T-helper 9 cell (primary cell): ENCODE data around the gene RBM39.
"Not testable (repeated sequence)": the region's sequence is repeated elsewhere in the genome, so short reads cannot be mapped to it uniquely, and the experiment has no call there.

Experiments used
- DNase-seq: peaks from one replicate; pipeline ENCODE4 v3.0.0-alpha.2; 2020

RBM39 gene

DNA sequence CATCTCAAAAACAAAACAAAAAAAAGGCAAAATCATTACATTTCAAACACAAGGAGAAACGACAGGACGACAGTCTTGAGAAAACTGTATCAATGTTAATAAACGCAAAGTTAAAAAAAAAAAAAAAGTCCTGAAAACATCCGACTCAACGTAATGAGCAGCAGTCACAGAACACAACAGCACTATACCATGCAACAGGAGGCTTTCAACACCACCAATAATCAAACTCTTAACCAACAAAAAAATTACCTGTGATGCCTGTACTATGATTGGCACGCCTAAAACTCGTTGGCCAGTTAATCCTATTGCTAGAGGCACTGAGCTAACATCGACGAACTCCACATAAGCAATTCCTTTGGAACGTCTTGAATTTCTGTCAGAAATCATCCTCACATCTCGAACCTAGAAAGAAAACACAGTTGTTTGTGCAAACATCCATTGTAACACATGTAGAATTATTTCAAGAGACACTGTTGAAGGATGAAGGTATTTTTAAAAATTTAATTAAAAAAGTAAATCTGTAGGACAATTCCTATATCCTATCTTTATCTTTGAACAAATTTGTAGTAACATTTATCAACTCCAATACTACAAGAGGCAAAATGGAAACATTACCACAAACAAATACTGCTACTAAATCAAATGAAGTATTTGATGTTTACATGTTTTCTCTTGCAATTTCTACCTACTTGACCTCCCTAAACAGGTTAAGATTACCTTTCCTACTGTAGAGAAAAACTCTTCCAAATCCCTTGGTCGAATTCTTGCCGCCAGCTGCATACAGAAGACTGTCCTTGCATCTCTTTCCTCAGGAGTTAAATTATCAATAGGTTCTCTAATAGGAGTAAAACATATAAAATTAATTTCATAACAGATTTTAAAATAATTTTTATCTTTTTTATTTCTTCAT lies 17.5 kb downstream of the RBM39 start:
- DNase-seq: no peak

- not testable (repeated sequence) for DNase-seq
These were observed 18.3 kb downstream of the RBM39 start for GRCh38 chr20:35723652-35724320.

DNA sequence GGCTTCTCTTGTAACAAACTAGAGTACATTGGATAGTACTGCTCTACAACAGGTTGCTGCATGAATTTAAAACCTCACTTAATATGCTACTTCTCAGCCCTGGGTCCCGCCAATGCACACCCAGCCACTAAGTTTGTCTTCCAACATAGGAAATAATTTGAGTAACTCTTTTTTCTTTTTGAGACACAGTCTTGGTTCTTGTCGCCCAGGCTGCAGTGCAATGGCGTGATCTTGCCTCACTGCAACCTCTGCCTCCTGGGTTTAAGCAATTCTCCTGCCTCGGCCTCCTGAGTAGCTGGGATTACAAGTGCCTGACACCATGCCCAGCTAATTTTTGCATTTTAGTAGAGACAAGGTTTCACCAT lies 18.8 kb downstream of the RBM39 start:
- not testable (repeated sequence) for DNase-seq

DNA sequence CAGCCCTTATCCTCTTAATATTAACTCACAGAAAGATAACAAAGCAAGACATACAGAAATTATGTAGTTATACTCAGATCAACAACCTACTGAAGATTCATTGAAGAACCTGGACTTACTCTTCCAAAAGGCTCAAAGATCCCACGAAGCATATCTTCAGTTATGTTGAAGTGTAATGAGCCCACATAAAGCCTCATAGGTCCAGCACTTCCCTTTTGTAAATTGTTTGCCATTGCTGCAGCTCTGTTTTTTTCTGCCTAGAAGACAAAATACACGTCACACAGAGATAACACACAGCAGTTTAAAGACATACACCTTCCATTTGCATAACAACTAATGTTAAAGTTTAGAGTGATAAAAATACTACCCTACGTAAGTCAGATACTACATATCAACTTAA lies 20.4 kb downstream of the RBM39 start:
- DNase-seq: no peak

GRCh38 chr20:35721219-35721618 lies 20.8 kb downstream of the RBM39 start:
- no peak for DNase-seq

GRCh38 chr20:35720165-35721123 lies 21.6 kb downstream of the RBM39 start:
- DNase-seq: no peak

DNA sequence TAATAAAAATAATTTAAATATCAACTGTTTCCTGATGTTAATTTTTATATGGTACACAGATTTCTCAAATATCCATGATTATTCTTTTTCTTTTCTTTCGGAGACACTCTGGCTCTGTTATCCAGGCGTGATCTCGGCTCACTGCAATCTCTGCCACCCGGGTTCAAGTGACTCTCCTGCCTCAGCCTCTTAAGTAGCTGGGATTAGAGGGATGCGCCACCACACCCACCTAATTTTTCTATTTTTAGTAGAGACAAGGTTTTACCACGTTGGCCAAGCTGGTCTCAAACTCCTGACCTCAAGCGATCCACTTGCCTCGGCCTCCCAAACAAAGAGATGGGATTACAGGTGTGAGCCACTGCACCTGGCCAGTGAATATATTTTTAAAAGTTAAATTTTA lies 22.3 kb downstream of the RBM39 start:
- DNase-seq: no peak

- no peak for DNase-seq
These were observed 23.0 kb downstream of the RBM39 start for GRCh38 chr20:35718972-35719635.

GRCh38 chr20:35718321-35718720 lies 23.7 kb downstream of the RBM39 start:
- DNase-seq: not testable (repeated sequence)

DNA sequence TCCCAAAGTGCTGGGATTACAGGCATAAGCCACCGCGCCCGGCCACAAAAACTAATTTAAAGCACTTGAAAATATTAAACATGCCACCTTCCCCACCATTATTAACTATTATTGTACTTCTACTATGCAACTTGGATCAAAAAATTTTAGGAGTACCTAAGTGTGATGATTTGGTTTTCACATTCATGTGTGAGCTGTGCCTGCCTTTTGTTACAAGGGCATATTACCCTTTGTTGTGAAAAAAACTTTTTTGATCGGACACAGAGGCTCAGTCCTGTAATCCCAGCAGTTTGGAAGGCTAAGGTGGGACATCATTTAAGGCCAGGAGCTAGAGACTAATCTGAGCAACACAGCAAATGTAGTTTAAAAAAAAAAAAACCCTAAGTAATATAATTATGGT lies 25.7 kb downstream of the RBM39 start:
- no peak for DNase-seq

- DNase-seq: no peak
These were observed 26.4 kb downstream of the RBM39 start for GRCh38 chr20:35715652-35716051.

DNA sequence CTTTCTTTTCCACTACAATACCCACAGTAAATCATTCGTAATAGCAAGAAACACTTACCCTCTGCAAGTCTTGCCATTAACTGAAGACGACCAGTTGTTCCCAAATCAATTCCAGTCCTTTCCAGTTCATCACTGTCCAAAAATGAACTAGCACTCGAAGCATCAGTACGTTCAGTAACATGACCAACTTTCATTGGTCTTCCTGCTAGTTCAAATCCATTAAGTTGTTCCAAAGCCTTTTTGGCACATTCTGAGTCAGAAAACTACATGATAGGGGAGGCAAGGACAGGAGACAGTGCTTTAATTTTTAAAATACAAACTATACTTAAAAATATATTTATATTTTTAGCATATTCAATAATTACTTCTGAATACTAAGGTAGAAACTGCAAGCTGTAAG lies 27.9 kb downstream of the RBM39 start:
- DNase-seq: no peak

DNA sequence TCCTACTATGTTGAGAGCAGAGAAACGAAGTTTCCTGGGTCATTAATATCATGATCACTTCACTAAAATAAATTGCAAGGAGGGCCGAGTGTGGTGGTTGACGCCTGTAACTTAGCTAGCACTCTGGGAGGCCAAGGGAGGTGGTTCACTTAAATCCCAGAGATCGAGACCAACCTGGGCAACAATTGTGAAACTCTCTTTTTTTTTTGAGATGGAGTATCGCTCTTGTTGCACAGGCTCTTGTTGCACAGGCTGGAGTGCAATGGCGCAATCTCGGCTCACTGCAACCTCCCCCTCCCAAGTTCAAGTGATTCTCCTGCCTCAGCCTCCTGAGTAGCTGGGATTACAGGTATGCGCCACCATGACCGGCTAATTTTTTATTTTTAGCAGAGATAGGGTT lies 28.9 kb downstream of the RBM39 start:
- not testable (repeated sequence) for DNase-seq

GRCh38 chr20:35711588-35712209 lies 30.4 kb downstream of the RBM39 start:
- DNase-seq: no peak

DNA sequence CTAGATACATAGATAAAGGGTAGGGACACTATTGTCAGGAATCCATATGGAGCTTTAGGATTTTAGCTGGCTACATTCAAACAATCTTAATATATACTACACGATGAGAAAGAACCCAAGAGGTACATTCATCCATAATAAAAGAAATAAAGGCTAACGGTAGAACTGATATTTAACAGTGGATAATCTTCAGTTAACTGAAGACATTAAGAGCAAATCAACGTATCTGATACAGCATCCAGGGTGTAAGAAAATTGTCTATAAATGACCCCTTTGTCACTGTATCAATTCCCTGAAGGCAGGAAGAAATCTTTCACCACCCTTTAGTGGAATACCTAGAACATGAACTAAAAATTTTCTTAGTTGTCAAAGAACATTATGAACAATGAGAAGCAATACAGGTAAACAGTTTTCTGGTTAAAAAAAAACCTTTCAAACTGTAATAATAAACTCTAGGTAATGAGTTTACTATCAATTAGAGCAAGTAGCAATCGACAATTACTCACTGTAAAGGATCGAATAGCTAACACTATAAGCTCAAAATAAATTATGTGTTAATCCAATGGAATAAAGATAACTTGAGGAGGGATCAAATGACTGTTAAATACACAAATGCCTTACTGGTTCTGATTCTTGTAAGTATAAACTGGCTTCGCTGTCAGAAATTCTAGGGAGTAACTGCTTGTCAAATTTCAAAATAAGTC lies 31.0 kb downstream of the RBM39 start:
- DNase-seq: no peak

- no peak for DNase-seq
These were observed 32.0 kb downstream of the RBM39 start for GRCh38 chr20:35710039-35710438.

DNA sequence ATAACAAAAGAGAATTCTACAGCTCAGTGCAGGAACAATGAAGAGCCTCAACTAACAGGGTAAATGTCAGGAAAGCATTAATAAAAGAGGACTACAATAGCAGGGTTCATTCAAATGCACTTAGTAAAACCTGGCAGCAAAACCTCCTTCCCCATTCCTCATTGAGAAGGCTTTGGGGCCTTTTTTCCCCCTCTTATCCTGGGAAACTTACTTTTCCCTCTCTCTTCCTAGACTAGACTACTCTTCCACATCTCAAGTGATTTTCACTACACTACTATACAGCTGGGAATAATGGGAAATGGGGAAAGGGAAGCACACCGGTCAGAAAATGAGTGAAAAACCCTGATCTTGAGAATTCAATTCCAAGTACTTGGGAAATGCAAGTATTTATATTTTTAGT lies 32.8 kb downstream of the RBM39 start:
- no peak for DNase-seq

DNA sequence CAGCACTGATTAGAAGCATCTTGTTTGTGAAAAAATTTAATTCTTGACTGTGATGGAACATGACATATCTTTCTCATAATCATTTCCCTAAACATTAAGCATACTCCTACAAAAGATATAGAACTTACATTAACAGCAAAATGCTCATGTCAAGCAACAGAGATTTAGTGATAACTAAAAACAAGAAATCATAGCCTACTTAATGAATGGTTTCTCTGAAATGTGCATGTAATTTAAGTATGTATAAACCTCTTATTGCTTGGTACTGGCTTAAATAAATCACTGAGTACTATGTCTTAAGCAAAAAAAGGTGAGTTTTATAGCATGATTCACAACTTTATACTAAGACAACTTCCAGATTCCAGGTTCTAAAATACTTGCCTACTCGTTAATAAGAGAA lies 33.6 kb downstream of the RBM39 start:
- no peak for DNase-seq

DNA sequence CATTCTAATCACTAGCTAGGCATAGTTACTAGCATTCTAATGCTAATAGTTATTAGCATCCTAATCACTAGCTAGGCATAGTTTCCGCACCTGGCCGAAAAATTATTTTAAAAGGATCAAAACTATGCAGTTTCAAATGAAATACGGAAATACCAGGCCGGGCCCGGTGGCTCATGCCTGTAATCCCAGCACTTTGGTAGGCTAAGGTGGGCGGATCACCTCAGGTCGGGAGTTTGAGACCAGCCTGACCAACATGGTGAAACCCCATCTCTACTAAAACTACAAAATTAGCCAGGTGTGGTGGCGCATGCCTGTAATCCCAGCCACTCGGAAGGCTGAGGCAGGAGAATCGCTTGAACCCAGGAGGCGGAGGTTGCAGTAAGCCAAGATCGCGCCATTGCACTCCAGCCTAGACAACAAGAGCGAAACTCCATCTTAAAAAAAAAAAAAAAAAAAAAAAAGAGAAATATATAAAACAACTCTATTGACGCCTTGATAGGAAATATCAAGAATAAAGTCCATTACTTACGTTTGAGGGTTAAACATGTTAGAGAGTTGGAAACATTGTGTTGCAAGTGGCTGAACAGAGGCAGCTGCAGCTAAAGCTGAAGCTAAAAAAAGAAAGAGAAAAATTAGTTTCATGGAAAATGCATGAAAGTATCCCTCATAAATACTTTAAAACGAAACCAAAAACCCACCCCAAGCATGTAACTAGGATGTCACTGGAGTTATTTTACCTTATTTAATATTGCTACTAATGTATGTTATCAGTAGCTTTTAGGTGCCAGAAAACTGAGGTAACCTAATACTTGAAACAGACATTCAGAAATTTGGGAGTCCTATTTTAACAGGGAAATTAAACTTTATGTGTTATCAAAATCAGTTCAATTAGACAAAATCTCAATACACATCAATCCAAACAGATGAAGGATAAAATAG lies 35.2 kb downstream of the RBM39 start:
- DNase-seq: not testable (repeated sequence)

- not testable (repeated sequence) for DNase-seq
These were observed 36.2 kb downstream of the RBM39 start for GRCh38 chr20:35705894-35706293.
